ENCODE data around the gene MUCL3.
"Not testable (repeated sequence)": the region's sequence is repeated elsewhere in the genome, so short reads cannot be mapped to it uniquely, and the experiment has no call there.

DNA sequence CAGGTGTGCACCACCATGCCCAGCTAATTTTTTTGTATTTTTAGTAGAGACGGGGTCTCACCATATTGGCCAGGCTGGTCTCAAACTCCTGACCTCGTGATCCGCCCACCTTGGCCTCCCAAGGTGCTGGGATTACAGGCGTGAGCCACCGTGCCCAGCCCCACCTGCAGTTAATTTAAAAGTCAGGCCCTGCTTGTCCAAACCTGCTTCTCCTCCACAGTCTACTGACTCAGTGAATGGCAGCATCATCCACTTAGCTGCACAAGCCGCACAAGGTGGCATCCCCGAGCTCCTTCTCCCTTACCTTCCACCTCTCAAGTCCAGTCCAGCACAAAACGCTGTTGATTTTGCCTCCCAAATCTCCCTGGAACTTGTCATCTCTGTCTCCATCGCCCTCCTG lies 38.6 kb upstream of the MUCL3 start:
- not testable (repeated sequence) for TF ChIP-seq EP300, POLR2A (IDR thresholded peaks at IDR 0.05)
- TF ChIP-seq, protein P1, sequence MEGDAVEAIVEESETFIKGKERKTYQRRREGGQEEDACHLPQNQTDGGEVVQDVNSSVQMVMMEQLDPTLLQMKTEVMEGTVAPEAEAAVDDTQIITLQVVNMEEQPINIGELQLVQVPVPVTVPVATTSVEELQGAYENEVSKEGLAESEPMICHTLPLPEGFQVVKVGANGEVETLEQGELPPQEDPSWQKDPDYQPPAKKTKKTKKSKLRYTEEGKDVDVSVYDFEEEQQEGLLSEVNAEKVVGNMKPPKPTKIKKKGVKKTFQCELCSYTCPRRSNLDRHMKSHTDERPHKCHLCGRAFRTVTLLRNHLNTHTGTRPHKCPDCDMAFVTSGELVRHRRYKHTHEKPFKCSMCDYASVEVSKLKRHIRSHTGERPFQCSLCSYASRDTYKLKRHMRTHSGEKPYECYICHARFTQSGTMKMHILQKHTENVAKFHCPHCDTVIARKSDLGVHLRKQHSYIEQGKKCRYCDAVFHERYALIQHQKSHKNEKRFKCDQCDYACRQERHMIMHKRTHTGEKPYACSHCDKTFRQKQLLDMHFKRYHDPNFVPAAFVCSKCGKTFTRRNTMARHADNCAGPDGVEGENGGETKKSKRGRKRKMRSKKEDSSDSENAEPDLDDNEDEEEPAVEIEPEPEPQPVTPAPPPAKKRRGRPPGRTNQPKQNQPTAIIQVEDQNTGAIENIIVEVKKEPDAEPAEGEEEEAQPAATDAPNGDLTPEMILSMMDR (IDR thresholded peaks at IDR 0.05): not testable (repeated sequence)
